HFFc6 (cell line): ENCODE measurements around the gene KRTAP10-5. TPM values are rescaled to one million over a fixed set of nuclear protein-coding genes. Genes with fewer than 3 reads are reported as not detected.
"Not testable (repeated sequence)": the region's sequence is repeated elsewhere in the genome, so short reads cannot be mapped to it uniquely, and the experiment has no call there.

Experiments
- DNase-seq: peaks from one replicate; pipeline ENCODE4 v3.0.0-alpha.2; 2018
- H3K27ac Mint-ChIP-seq: 2 replicates; pipeline ENCODE4 v1.8.0; 2020; ENCODE audit warnings: mild to moderate bottlenecking, mixed read lengths
- H3K27me3 Mint-ChIP-seq: 2 replicates; pipeline ENCODE4 v1.8.0; 2021; ENCODE audit warnings: mild to moderate bottlenecking, moderate library complexity, mixed read lengths; ENCODE audit not compliant: insufficient read depth
- H3K36me3 Mint-ChIP-seq: 2 replicates; pipeline ENCODE4 v1.8.0; 2021; ENCODE audit warnings: low read depth, mixed read lengths
- H3K4me1 Mint-ChIP-seq: 2 replicates; pipeline ENCODE4 v1.8.0; 2020; ENCODE audit warnings: low read depth, mixed read lengths
- H3K4me3 Mint-ChIP-seq: 2 replicates; pipeline ENCODE4 v1.8.0; 2020; ENCODE audit warnings: mild to moderate bottlenecking, moderate library complexity, mixed read lengths
- H3K9me3 Mint-ChIP-seq: 2 replicates; pipeline ENCODE4 v1.8.0; 2020; ENCODE audit warnings: mild to moderate bottlenecking, mixed read lengths
- total RNA-seq, 6 experiments: library from RNA; stranded (reverse); fragmentation: NEBNext Ultra II Directional; extraction: Animal tissue kit (Norgen Biotek cat#: 25700); gene quantifications; 2 replicates in 1 of 6; 3 replicates in 5 of 6; pipeline ENCODE4 v1.2.3, GENCODE V29; 2021
- TF ChIP-seq, protein P1 (sequence below): fragments of 200-600 bp; sonication (generic); IDR thresholded peaks from 2 replicates; pipeline ENCODE4 v1.5.0; 2021; ENCODE audit warnings: antibody characterized with exemption, mild to moderate bottlenecking

The KRTAP10-5 gene
- total RNA-seq, 6 experiments from 2014 or later, result not detected

- H3K4me3 Mint-ChIP-seq, result no peak overlapping the region
- TF ChIP-seq, protein P1, sequence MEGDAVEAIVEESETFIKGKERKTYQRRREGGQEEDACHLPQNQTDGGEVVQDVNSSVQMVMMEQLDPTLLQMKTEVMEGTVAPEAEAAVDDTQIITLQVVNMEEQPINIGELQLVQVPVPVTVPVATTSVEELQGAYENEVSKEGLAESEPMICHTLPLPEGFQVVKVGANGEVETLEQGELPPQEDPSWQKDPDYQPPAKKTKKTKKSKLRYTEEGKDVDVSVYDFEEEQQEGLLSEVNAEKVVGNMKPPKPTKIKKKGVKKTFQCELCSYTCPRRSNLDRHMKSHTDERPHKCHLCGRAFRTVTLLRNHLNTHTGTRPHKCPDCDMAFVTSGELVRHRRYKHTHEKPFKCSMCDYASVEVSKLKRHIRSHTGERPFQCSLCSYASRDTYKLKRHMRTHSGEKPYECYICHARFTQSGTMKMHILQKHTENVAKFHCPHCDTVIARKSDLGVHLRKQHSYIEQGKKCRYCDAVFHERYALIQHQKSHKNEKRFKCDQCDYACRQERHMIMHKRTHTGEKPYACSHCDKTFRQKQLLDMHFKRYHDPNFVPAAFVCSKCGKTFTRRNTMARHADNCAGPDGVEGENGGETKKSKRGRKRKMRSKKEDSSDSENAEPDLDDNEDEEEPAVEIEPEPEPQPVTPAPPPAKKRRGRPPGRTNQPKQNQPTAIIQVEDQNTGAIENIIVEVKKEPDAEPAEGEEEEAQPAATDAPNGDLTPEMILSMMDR, result no peak
- no peak for DNase-seq
- no peak overlapping the region for H3K27ac Mint-ChIP-seq
- peaks cover 54% of the 10 kb centered on the region for H3K9me3 Mint-ChIP-seq
- H3K36me3 Mint-ChIP-seq, result peaks cover 6% of the 10 kb centered on the region
- H3K27me3 Mint-ChIP-seq, result no peaks in the 10 kb centered on the region; the same call in 1 of the 2 replicates
- no peaks in the 10 kb centered on the region for H3K4me1 Mint-ChIP-seq
Measured at GRCh38 chr21:44614161-44614631, 33.8 kb upstream of the KRTAP10-5 start.

GRCh38 chr21:44613386-44614155, 33.2 kb upstream of the KRTAP10-5 start:
- TF ChIP-seq, protein P1, result no peak
- Mint-ChIP-seq H3K36me3 (peaks cover 6% of the 10 kb centered on the region), H3K27me3 (no peaks in the 10 kb centered on the region; the same call in 1 of the 2 replicates), H3K27ac (no peak overlapping the region), H3K9me3 (peaks cover 56% of the 10 kb centered on the region), H3K4me3 (no peak overlapping the region), H3K4me1 (no peaks in the 10 kb centered on the region)
- no peak for DNase-seq

DNA sequence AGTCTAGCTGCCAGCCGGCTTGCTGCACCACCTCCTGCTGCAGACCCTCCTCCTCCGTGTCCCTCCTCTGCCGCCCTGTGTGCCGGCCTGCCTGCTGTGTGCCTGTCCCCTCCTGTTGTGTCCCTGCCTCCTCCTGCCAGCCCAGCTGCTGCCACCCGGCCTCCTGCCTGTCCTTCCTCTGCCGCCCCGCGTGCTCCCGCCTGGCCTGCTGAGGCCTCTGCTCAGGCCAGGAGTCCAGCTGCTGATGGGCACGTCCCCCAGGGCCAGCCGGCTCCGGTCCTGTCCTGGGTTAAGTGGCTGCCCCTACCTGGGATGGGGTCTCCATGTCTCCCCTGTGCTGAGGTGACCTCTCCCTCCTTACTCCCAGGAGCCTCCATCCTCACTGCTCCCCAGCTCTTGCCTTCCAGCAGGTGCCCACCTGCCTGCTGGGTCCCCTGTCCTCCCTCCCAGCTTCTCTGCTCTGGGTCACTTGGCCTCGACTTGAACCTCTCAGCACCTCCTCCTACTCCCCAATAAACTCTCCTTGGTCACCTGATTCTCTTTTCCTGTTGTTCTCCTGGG, 32.3 kb upstream of the KRTAP10-5 start:
- Mint-ChIP-seq H3K27me3 (no peaks in the 10 kb centered on the region; the same call in 1 of the 2 replicates), H3K4me1 (no peaks in the 10 kb centered on the region), H3K9me3 (peaks cover 53% of the 10 kb centered on the region), H3K36me3 (peaks cover 6% of the 10 kb centered on the region), H3K27ac (no peak overlapping the region), H3K4me3 (no peak overlapping the region)
- TF ChIP-seq, protein P1, result no peak
- DNase-seq, result no peak

- TF ChIP-seq, protein P1, result no peak
- Mint-ChIP-seq H3K27me3 (no peaks in the 10 kb centered on the region; the same call in 1 of the 2 replicates), H3K4me1 (no peaks in the 10 kb centered on the region), H3K4me3 (no peak within 1 kb of the TSS), H3K9me3 (peaks cover 60% of the 10 kb centered on the region), H3K36me3 (peaks cover 6% of the 10 kb centered on the region), H3K27ac (no peak within 1 kb of the TSS)
- DNase-seq, result no peak
Measured at GRCh38 chr21:44612029-44612486, 31.7 kb upstream of the KRTAP10-5 start, which contains the start of gene KRTAP10-8. TSS of gene KRTAP10-8 (plus strand) at chr21:44612079. CDS start at chr21:44612101, 22 bp downstream.

DNA sequence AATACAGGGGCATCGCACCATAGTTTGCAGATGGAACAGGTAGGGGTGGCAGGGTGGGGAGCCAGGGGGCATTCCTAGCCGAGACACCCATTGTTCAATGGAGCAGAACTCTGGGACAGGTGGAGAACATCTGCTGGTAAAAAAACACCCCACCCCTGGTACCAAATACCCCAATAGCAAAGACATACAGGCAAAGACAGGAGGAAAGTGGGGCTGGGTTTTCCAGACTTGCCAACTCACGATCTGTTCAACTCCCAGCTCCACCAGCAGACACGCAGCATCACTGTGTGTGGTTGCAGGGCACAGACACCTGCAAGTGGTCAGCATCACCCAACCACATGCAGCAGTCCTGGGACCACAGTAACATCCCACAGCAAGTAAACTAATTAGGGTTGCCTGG, 31.1 kb upstream of the KRTAP10-5 start:
- TF ChIP-seq, protein P1, result no peak

DNA sequence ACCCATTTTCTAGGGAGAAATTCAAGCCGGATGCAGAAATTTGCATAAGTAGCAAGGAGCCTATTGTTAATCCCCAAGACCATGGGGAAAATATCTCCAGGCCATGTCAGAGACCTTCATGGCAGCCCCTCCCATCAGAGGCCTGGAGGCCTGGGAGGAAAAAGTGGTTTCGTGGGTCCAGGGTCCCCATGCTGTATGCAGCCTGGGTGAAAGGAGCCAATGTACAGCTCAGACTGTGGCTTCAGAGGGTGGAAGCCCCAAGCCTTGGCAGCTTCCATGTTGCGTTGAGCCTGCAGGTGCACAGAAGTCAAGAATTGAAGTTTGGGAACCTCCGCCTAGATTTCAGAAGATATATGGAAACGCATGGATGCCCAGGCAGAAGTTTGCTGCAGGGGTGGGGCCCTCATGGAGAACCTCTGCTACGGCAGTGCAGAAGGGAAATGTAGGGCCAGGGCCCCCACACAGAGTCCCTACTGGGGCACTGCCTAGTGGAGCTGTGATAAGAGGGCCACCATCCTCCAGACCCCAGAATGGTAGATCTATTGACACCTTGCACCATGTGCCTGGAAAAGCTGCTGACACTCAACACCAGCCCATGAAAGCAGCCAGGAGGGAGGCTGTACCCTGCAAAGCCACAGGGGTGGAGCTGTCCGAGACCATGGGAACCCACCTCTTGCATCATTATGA, 29.9 kb upstream of the KRTAP10-5 start:
- not testable (repeated sequence) for H3K4me1 Mint-ChIP-seq, H3K36me3 Mint-ChIP-seq, H3K27me3 Mint-ChIP-seq, H3K27ac Mint-ChIP-seq, DNase-seq, H3K4me3 Mint-ChIP-seq
- H3K9me3 Mint-ChIP-seq, result peaks cover 59% of the 10 kb centered on the region

More for the DNA sequence above, 31.1 kb upstream of the KRTAP10-5 start:
- Mint-ChIP-seq H3K27me3 (no peaks in the 10 kb centered on the region; the same call in 1 of the 2 replicates), H3K9me3 (peaks cover 61% of the 10 kb centered on the region), H3K36me3 (peaks cover 6% of the 10 kb centered on the region), H3K27ac (no peak overlapping the region), H3K4me3 (no peak overlapping the region), H3K4me1 (no peaks in the 10 kb centered on the region)
- no peak for DNase-seq
